Activated naive CD4-positive, alpha-beta T cell treated with anti-CD3 and anti-CD28 coated beads for 36 hours (primary cell): Measurements from ENCODE around the gene SYTL2. TPM values are rescaled to one million over a fixed set of nuclear protein-coding genes. Genes with fewer than 3 reads are reported as not detected.
A peak's percentile ranks its signal among the peaks of the same experiment; 100 is the strongest.
"Not testable (repeated sequence)": the region's sequence is repeated elsewhere in the genome, so short reads cannot be mapped to it uniquely, and the experiment has no call there.

Experiments used
- CTCF ChIA-PET: fragments of 350-600 bp; sonication (Branson Sonifier 250); formaldehyde crosslinking; loops from one replicate; lab custom pipeline; 2021; ENCODE audit warnings: antibody characterized with exemption; lab: Charles Lee
- DNase-seq: peaks from one replicate; pipeline ENCODE4 v3.0.0-alpha.2; 2020
- H3K27ac Mint-ChIP-seq: one replicate; pipeline ENCODE4 v1.8.0; 2021; ENCODE audit warnings: mild to moderate bottlenecking, mixed read lengths
- H3K27me3 Mint-ChIP-seq: one replicate; pipeline ENCODE4 v1.8.0; 2021; ENCODE audit warnings: low read depth, mixed read lengths
- H3K36me3 Mint-ChIP-seq: one replicate; pipeline ENCODE4 v1.8.0; 2021; ENCODE audit warnings: low read depth, mixed read lengths
- H3K4me1 Mint-ChIP-seq: one replicate; pipeline ENCODE4 v1.8.0; 2021; ENCODE audit warnings: low read depth, mixed read lengths
- H3K4me3 Mint-ChIP-seq: one replicate; pipeline ENCODE4 v1.8.0; 2021; ENCODE audit warnings: mild to moderate bottlenecking, moderate library complexity, mixed read lengths
- H3K9me3 Mint-ChIP-seq: one replicate; pipeline ENCODE4 v1.8.0; 2021; ENCODE audit warnings: mixed read lengths
- intact Hi-C: fragments of 100-400 bp; cut with micrococcal nuclease; formaldehyde crosslinking; loops from one replicate; pipeline ENCODE4 v1.15.1; 2023
- total RNA-seq, 2 experiments: library from RNA; stranded (reverse); gene quantifications; one replicate each; pipeline ENCODE4 v1.2.3, GENCODE V29; 2021

SYTL2 gene
- total RNA-seq, 2 experiments from 2014 or later, result 13.8 to 13.9 TPM

DNA sequence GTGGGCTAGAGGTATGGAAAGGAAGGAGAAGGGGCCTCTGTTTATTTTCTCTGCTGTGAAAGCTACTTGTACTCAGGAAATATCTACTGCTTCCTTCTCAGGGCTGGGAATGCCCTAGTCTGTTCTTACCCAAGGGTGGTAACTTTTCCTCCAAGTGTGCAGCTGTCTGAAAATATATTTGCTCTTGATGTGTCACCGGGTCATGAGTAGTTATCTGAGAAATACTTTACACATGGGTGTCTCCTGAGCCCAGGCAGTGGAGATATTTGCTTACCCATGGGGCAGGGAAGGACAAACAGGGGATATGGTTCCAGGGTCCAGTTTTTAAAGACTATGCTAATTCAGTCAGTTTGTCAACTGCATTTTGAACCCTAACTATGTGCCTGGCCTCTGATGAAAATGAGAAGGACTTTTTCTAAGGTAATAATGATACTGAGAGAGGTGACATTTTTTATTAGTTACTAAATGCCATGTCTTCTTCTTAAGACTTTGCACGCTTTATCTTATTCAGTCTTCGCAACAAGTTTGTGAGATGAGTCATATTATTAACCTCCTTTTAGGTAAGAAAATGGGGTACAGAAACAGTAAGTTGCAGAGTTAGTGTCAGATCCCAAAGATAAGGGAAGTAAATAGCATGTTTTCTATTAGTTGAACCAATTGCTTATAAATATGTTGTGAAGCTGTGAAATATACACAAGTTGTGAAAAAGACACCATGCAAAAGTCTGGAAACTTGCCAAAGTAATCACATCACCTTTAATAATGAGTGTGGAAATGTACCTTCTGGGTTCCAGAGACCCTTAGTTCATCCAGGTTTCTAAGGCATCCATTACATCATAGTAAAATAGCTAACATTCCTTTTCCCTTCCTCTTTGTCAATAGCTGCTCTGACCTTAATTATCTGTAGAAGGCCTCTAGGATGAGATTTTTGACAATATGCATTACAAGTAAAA is 22.9 kb downstream of the SYTL2 start:
- Mint-ChIP-seq H3K4me1 (peaks cover 12% of the 10 kb centered on the region), H3K36me3 (no peaks in the 10 kb centered on the region), H3K4me3 (no peak overlapping the region), H3K27me3 (no peaks in the 10 kb centered on the region), H3K27ac (no peak overlapping the region), H3K9me3 (peaks cover 2% of the 10 kb centered on the region)
- CTCF ChIA-PET, result interaction anchor here (0.6 to 1.7 kb wide), 4 partner anchors 10 to 513 kb away, joined by 3 to 7 read pairs (median 3); no protein-coding TSS in a partner anchor
- DNase-seq, result no peak
- intact Hi-C loops, result no loop called here

GRCh38 chr11:85787168-85787567 is 23.8 kb downstream of the SYTL2 start:
- Mint-ChIP-seq H3K36me3 (peaks cover 6% of the 10 kb centered on the region), H3K27ac (no peak overlapping the region), H3K9me3 (peaks cover 9% of the 10 kb centered on the region), H3K4me3 (no peak overlapping the region), H3K4me1 (peaks cover 12% of the 10 kb centered on the region), H3K27me3 (no peaks in the 10 kb centered on the region)
- no peak for DNase-seq
- intact Hi-C loops, result no loop called here
- CTCF ChIA-PET, result interaction anchor here (0.9 to 1.7 kb wide), 2 partner anchors 27 to 123 kb away, joined by 3 read pairs; no protein-coding TSS in a partner anchor

GRCh38 chr11:85784480-85785265 is 26.3 kb downstream of the SYTL2 start:
- Mint-ChIP-seq H3K36me3 (peaks cover 6% of the 10 kb centered on the region), H3K4me3 (no peak overlapping the region), H3K4me1 (peaks cover 29% of the 10 kb centered on the region), H3K27me3 (no peaks in the 10 kb centered on the region), H3K9me3 (peaks cover 9% of the 10 kb centered on the region), H3K27ac (no peak overlapping the region)
- CTCF ChIA-PET, result interaction anchor here (1.7 kb wide), 1 partner anchor 44 kb away, joined by 5 read pairs; no protein-coding TSS in a partner anchor
- DNase-seq, result no peak
- intact Hi-C loops, result no loop called here

GRCh38 chr11:85783758-85784157 is 27.2 kb downstream of the SYTL2 start:
- CTCF ChIA-PET, result no interaction called here
- Mint-ChIP-seq H3K4me1 (peaks cover 29% of the 10 kb centered on the region), H3K4me3 (no peak overlapping the region), H3K9me3 (peaks cover 9% of the 10 kb centered on the region), H3K27ac (no peak overlapping the region), H3K36me3 (peaks cover 6% of the 10 kb centered on the region), H3K27me3 (no peaks in the 10 kb centered on the region)
- DNase-seq, result no peak
- intact Hi-C loops, result no loop called here

GRCh38 chr11:85780780-85781517 is 30.0 kb downstream of the SYTL2 start:
- H3K36me3 Mint-ChIP-seq, H3K27me3 Mint-ChIP-seq, H3K4me3 Mint-ChIP-seq: not testable (repeated sequence)
- DNase-seq, result peak; percentile 43
- Mint-ChIP-seq H3K9me3 (peaks cover 10% of the 10 kb centered on the region), H3K27ac (peak overlapping the region; percentile 61), H3K4me1 (peaks cover 24% of the 10 kb centered on the region)
- intact Hi-C loops, result loop anchor here (1.0 kb wide), 3 partner anchors 28 to 506 kb away; no protein-coding TSS in a partner anchor
- CTCF ChIA-PET, result interaction anchor here (0.9 kb wide), 1 partner anchor 86 kb away, joined by 3 read pairs; no protein-coding TSS in a partner anchor

GRCh38 chr11:85779956-85780640 is 30.8 kb downstream of the SYTL2 start:
- CTCF ChIA-PET, result interaction anchor here (0.9 kb wide), 1 partner anchor 85 kb away, joined by 3 read pairs; no protein-coding TSS in a partner anchor
- H3K27me3 Mint-ChIP-seq, result no peaks in the 10 kb centered on the region
- H3K4me1 Mint-ChIP-seq, result peaks cover 25% of the 10 kb centered on the region
- no peak for DNase-seq
- peaks cover 6% of the 10 kb centered on the region for H3K36me3 Mint-ChIP-seq
- intact Hi-C loops, result no loop called here
- H3K27ac Mint-ChIP-seq, result no peak overlapping the region
- H3K4me3 Mint-ChIP-seq, result no peak overlapping the region
- H3K9me3 Mint-ChIP-seq, result peaks cover 11% of the 10 kb centered on the region

DNA sequence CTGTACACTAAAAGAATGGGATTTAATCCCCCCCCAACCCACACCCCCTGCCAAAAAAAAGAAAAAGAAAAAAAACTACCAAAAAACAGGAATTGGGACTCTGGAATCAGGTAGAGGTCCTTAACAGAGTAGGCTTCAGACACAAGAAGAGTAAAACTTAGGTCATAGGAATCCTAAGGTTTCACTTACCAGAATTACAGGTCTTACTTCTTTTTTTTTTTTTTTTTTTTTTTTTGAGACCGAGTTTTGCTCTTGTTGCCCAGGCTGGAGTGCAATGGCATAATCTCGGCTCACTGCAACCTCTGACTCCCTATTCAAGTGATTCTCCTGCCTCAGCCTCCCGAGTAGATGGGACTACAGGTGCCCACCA is 33.4 kb downstream of the SYTL2 start:
- H3K27ac Mint-ChIP-seq, H3K4me3 Mint-ChIP-seq: not testable (repeated sequence)
- peaks cover 39% of the 10 kb centered on the region for H3K4me1 Mint-ChIP-seq

GRCh38 chr11:85776951-85777602 is 33.9 kb downstream of the SYTL2 start:
- Mint-ChIP-seq H3K27me3 (no peaks in the 10 kb centered on the region), H3K36me3 (no peaks in the 10 kb centered on the region), H3K9me3 (peaks cover 3% of the 10 kb centered on the region), H3K4me1 (peaks cover 39% of the 10 kb centered on the region), H3K27ac (no peak overlapping the region), H3K4me3 (no peak overlapping the region)
- intact Hi-C loops, result no loop called here
- CTCF ChIA-PET, result no interaction called here
- DNase-seq, result no peak

More for the DNA sequence above, 33.4 kb downstream of the SYTL2 start:
- intact Hi-C loops, CTCF ChIA-PET, H3K36me3 Mint-ChIP-seq, DNase-seq, H3K9me3 Mint-ChIP-seq, H3K27me3 Mint-ChIP-seq: not testable (repeated sequence)

DNA sequence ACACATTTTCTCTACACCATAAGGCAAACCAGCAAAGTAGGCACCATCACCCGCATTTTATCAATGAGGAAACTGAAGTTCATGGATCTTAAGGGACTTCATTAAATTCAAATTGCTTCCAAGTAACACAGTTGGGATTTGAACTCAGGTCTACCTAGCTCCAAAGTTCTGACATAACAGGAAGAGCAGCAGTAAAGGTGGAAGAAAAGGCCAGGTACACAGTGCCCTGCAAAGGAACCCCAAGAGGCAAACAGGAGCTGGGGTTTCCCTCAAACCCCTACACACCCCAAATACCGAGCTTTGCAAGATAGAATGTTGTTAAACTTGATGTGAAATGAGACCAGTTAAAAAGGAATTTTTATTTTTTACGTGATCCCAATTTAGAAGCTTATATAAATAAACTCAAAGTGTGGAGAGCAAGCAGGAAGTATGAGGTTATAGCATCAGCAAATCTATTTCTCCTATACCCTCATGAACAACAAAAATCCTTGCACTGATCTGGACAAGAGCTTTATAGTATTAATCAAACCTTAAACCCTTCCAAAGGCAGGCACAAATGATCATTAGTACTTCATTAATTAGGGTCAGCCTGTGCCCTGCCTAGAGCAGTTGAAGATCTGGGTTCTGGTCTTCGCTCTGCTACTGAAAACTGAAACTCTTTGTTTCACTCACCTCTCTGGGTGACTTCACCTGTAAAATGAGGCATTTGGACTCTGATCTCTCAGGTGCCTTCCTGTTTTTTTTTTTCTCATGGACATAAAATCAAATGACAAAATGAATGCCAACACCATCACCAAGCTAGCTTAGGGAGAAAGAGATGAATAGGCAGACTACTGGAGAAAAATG is 36.5 kb downstream of the SYTL2 start:
- Mint-ChIP-seq H3K9me3 (peaks cover 3% of the 10 kb centered on the region), H3K4me3 (no peak overlapping the region), H3K4me1 (peaks cover 19% of the 10 kb centered on the region), H3K36me3 (no peaks in the 10 kb centered on the region), H3K27me3 (no peaks in the 10 kb centered on the region), H3K27ac (no peak overlapping the region)
- intact Hi-C loops, result no loop called here
- DNase-seq, result no peak
- CTCF ChIA-PET, result interaction anchor here (0.7 to 0.8 kb wide), 2 partner anchors 10 to 15 kb away, joined by 3 read pairs; no protein-coding TSS in a partner anchor

GRCh38 chr11:85772695-85773094 is 38.2 kb downstream of the SYTL2 start:
- no peak for DNase-seq
- Mint-ChIP-seq H3K36me3 (no peaks in the 10 kb centered on the region), H3K27ac (no peak overlapping the region), H3K9me3 (peaks cover 6% of the 10 kb centered on the region), H3K4me3 (no peak overlapping the region), H3K27me3 (no peaks in the 10 kb centered on the region), H3K4me1 (peaks cover 36% of the 10 kb centered on the region)
- CTCF ChIA-PET, result no interaction called here
- intact Hi-C loops, result no loop called here
